DOHH2 (cell line): Measurements from ENCODE around the gene ZMYND12.

Source experiments
- H3F3A ChIP-seq: fragments of 200-600 bp; sonication (generic), shearing (Covaris generic); 2 replicates; pipeline ENCODE4 v1.6.0; 2016; ENCODE audit warnings: antibody characterized with exemption, mild to moderate bottlenecking; ENCODE audit not compliant: control insufficient read depth, insufficient read depth
- H3K27ac ChIP-seq: fragments of 200-600 bp; sonication (generic); 2 replicates; pipeline ENCODE4 v1.5.1; 2014; ENCODE audit warnings: low read depth, mild to moderate bottlenecking, low read length, moderate library complexity
- H3K27me3 ChIP-seq: fragments of 200-600 bp; sonication (generic); 2 replicates; pipeline ENCODE4 v1.6.1; 2014; ENCODE audit warnings: mild to moderate bottlenecking, low read length, mixed read lengths; ENCODE audit not compliant: control insufficient read depth
- H3K36me3 ChIP-seq: fragments of 200-600 bp; sonication (generic); 2 replicates; pipeline ENCODE4 v1.6.1; 2014; ENCODE audit warnings: mild to moderate bottlenecking, low read length, moderate library complexity, mixed read lengths; ENCODE audit not compliant: control insufficient read depth
- H3K4me1 ChIP-seq: fragments of 200-600 bp; sonication (generic); 2 replicates; pipeline ENCODE4 v1.6.1; 2014; ENCODE audit warnings: mild to moderate bottlenecking, low read length, mixed read lengths; ENCODE audit not compliant: control insufficient read depth
- H3K4me2 ChIP-seq: fragments of 200-600 bp; sonication (generic); 2 replicates; pipeline ENCODE4 v1.6.0; 2014; ENCODE audit warnings: mild to moderate bottlenecking, low read length, moderate library complexity
- H3K4me3 ChIP-seq: fragments of 200-600 bp; sonication (generic); 2 replicates; pipeline ENCODE4 v1.5.1; 2014; ENCODE audit warnings: mild to moderate bottlenecking, low read length, mixed read lengths
- H3K79me2 ChIP-seq: fragments of 200-600 bp; sonication (generic); 2 replicates; pipeline ENCODE4 v1.6.1; 2014; ENCODE audit warnings: mild to moderate bottlenecking, low read length, mixed read lengths; ENCODE audit not compliant: control insufficient read depth
- H3K9me2 ChIP-seq: fragments of 200-600 bp; sonication (generic); replicated peaks from 2 replicates; pipeline ENCODE4 v1.6.1; 2014; ENCODE audit warnings: mild to moderate bottlenecking, low read length, mixed read lengths; ENCODE audit not compliant: control insufficient read depth
- H3K9me3 ChIP-seq: fragments of 200-600 bp; sonication (generic); 2 replicates; pipeline ENCODE4 v1.6.1; 2014; ENCODE audit warnings: antibody characterized with exemption, low read length, mixed read lengths; ENCODE audit not compliant: control insufficient read depth, insufficient read depth
- H4K20me1 ChIP-seq: fragments of 200-600 bp; sonication (generic); 2 replicates; pipeline ENCODE4 v1.6.0; 2014; ENCODE audit warnings: low read depth, mild to moderate bottlenecking, antibody characterized with exemption, low read length, moderate library complexity; ENCODE audit not compliant: control insufficient read depth, insufficient read depth
- EZH2phosphoT487 ChIP-seq: fragments of 200-600 bp; sonication (generic); IDR thresholded peaks from 2 replicates; pipeline ENCODE4 v1.6.1; 2017; ENCODE audit warnings: borderline replicate concordance, mild to moderate bottlenecking, antibody characterized with exemption, low read length, moderate library complexity, mixed read lengths
- TF ChIP-seq, protein P1 (sequence below): fragments of 200-600 bp; sonication (generic); IDR thresholded peaks from one replicate; pipeline ENCODE4 v1.5.1; 2014; ENCODE audit warnings: antibody characterized with exemption, mild to moderate bottlenecking, low read depth, low read length; ENCODE audit not compliant: poor library complexity, severe bottlenecking

Gene ZMYND12

GRCh38 chr1:42442662-42443061 lies 13.2 kb downstream of the ZMYND12 start:
- H3K27me3 ChIP-seq, result no peaks in the 10 kb centered on the region
- H4K20me1 ChIP-seq, result no peaks in the 10 kb centered on the region
- H3K4me3 ChIP-seq, result no peak overlapping the region
- H3F3A ChIP-seq, result no peaks in the 10 kb centered on the region
- no peaks in the 10 kb centered on the region for H3K4me1 ChIP-seq
- H3K4me2 ChIP-seq, result no peak overlapping the region
- H3K36me3 ChIP-seq, result no peaks in the 10 kb centered on the region
- H3K9me2 ChIP-seq, result no peaks in the 10 kb centered on the region
- H3K9me3 ChIP-seq, result no peaks in the 10 kb centered on the region
- TF ChIP-seq, protein P1, sequence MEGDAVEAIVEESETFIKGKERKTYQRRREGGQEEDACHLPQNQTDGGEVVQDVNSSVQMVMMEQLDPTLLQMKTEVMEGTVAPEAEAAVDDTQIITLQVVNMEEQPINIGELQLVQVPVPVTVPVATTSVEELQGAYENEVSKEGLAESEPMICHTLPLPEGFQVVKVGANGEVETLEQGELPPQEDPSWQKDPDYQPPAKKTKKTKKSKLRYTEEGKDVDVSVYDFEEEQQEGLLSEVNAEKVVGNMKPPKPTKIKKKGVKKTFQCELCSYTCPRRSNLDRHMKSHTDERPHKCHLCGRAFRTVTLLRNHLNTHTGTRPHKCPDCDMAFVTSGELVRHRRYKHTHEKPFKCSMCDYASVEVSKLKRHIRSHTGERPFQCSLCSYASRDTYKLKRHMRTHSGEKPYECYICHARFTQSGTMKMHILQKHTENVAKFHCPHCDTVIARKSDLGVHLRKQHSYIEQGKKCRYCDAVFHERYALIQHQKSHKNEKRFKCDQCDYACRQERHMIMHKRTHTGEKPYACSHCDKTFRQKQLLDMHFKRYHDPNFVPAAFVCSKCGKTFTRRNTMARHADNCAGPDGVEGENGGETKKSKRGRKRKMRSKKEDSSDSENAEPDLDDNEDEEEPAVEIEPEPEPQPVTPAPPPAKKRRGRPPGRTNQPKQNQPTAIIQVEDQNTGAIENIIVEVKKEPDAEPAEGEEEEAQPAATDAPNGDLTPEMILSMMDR, result no peak
- TF ChIP-seq EZH2phosphoT487, result no peak
- no peak overlapping the region for H3K27ac ChIP-seq
- H3K79me2 ChIP-seq, result no peaks in the 10 kb centered on the region

- Histone ChIP-seq H4K20me1 (no peaks in the 10 kb centered on the region), H3K79me2 (no peaks in the 10 kb centered on the region), H3K27ac (no peak overlapping the region), H3K27me3 (no peaks in the 10 kb centered on the region; the same call in 1 of the 2 replicates), H3K36me3 (no peaks in the 10 kb centered on the region), H3F3A (no peaks in the 10 kb centered on the region), H3K9me2 (no peaks in the 10 kb centered on the region), H3K4me3 (no peak overlapping the region), H3K4me1 (no peaks in the 10 kb centered on the region), H3K9me3 (no peaks in the 10 kb centered on the region), H3K4me2 (no peak overlapping the region)
- no peak for TF ChIP-seq EZH2phosphoT487
- TF ChIP-seq, protein P1, result no peak
These were observed 15.9 kb downstream of the ZMYND12 start for GRCh38 chr1:42439940-42440339.

DNA sequence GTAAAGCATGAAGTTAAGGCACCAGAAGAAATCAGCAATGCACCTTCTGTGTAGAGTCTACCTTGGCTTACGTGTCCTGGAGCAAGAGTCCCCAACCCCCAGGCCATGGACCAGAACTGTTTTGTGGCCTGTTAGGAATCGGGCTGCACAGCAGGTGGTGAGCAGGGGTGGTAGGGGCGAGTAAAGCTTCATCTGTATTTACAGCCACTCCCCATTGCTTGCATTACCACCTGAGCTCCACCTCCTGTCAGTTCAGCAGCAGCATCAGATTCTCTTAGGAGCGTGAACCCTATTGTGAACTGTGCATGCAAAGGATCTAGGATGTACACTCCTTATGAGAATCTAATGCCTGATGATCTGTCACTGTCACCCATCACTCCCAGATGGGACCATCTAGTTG lies 21.5 kb downstream of the ZMYND12 start:
- no peaks in the 10 kb centered on the region for H4K20me1 ChIP-seq
- H3K9me2 ChIP-seq, result no peaks in the 10 kb centered on the region
- H3K79me2 ChIP-seq, result no peaks in the 10 kb centered on the region
- H3K36me3 ChIP-seq, result no peaks in the 10 kb centered on the region
- H3K4me2 ChIP-seq, result no peak overlapping the region
- no peaks in the 10 kb centered on the region for H3K4me1 ChIP-seq
- H3F3A ChIP-seq, result no peaks in the 10 kb centered on the region
- no peaks in the 10 kb centered on the region for H3K9me3 ChIP-seq
- H3K4me3 ChIP-seq, result no peak overlapping the region
- TF ChIP-seq, protein P1, result no peak
- no peak for TF ChIP-seq EZH2phosphoT487
- no peaks in the 10 kb centered on the region; the same call in none of the 2 replicates for H3K27me3 ChIP-seq
- H3K27ac ChIP-seq, result no peak overlapping the region
